Vagina (tissue), 2 donors: ENCODE measurements around the gene CTNNBL1.

Experiments
- POLR2A ChIP-seq, 2 donors: fragments of 450-650 bp; IDR thresholded peaks; one replicate each; pipeline ENCODE4 v1.6.1; 2017; ENCODE audit warnings: antibody characterized with exemption in 2 of 2, mild to moderate bottlenecking in 2 of 2, moderate library complexity in 2 of 2
- TF ChIP-seq, protein P1 (sequence below), 3 experiments: fragments of 450-650 bp in 2 of 3; fragments of 200-600 bp in 1 of 3; sonication (generic) in 1 of 3; IDR thresholded peaks; one replicate each; pipeline ENCODE4 v1.5.1; 2017 to 2019; ENCODE audit warnings: antibody characterized with exemption in 3 of 3, mild to moderate bottlenecking in 2 of 3, moderate library complexity in 2 of 3

DNA sequence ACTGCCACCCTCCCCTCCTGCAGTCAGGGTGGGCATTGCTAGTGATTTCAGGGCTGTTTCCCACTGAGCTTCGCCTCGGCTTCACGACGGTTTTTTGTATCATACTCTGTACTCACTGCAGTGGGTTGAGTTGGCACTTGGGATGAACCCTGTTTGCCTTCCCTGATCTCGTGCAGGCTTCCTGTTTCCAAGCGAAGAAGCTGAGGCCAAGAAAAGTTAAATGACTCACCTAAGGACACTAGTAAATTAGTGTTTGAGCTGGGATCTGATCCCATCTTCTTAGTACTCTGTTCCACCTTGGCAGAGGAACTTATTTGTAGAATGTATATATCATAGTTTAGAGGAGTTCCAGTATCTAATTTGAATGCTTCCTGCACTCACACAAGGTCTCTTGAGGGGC lies 158.8 kb downstream of the CTNNBL1 start:
- TF ChIP-seq, protein P1, sequence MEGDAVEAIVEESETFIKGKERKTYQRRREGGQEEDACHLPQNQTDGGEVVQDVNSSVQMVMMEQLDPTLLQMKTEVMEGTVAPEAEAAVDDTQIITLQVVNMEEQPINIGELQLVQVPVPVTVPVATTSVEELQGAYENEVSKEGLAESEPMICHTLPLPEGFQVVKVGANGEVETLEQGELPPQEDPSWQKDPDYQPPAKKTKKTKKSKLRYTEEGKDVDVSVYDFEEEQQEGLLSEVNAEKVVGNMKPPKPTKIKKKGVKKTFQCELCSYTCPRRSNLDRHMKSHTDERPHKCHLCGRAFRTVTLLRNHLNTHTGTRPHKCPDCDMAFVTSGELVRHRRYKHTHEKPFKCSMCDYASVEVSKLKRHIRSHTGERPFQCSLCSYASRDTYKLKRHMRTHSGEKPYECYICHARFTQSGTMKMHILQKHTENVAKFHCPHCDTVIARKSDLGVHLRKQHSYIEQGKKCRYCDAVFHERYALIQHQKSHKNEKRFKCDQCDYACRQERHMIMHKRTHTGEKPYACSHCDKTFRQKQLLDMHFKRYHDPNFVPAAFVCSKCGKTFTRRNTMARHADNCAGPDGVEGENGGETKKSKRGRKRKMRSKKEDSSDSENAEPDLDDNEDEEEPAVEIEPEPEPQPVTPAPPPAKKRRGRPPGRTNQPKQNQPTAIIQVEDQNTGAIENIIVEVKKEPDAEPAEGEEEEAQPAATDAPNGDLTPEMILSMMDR (IDR thresholded peaks at IDR 0.05): no peak
- TF ChIP-seq POLR2A (IDR thresholded peaks at IDR 0.05): no peak
